Measurements from ENCODE around the gene GIPC2.
"Not testable (repeated sequence)": the region's sequence is repeated elsewhere in the genome, so short reads cannot be mapped to it uniquely, and the experiment has no call there.

GIPC2 gene

DNA sequence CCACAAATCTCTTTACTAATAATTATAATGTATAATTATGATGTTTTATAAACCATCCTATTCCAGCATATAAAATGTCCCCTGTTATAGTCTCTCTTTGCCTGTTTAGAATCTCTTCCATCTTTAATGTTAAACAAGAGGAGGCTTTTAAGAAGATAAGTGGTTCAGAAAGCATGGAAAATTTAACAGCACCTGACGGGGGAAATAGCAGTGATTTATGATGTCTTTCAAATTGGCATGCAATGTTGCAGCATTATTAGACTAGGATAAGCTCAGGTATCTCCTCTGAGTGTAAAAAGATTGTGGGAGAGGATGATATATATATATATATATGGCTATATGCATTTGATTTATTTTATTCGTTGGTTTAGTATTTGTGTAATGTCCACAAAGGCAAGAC lies 24.4 kb downstream of the GIPC2 start:
- DNase-seq = no peak

DNA sequence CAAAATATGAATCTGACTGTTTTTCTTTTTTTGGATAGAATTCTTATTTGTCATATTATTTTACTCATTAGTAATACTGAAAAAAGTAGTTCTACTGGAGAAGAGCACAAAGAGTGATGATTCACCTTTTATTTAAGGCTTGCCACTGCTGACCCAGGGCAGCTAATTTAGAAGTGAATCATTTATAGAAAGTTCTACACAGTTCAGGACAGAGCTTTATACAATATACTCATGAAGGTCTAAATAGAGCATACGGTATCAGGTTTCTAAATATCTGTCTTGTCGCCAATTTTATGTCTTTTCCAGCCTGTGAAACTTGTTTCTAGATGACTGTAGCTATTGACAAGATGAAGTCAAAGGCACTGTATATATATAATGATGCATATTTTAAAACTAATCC lies 25.0 kb downstream of the GIPC2 start:
- DNase-seq = no peak

DNA sequence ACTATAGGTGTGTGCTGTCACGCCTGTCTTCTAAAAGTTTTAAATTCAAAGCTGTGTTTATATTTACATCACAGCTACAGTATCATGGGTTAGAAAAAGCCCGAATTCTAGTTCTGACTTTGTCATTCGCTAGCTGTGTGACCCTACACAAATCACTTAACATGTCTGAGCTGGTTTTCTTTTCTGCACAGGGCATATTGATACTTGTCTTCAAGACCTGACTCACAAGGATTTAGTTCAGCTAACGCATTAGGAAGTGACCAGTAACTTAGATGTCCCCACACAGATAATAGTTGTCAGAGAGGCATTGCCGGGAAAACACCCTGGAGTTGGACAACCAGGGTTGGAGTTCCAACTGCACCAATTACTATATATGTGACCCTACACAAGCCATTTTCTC lies 25.9 kb downstream of the GIPC2 start:
- DNase-seq = no peak

DNA sequence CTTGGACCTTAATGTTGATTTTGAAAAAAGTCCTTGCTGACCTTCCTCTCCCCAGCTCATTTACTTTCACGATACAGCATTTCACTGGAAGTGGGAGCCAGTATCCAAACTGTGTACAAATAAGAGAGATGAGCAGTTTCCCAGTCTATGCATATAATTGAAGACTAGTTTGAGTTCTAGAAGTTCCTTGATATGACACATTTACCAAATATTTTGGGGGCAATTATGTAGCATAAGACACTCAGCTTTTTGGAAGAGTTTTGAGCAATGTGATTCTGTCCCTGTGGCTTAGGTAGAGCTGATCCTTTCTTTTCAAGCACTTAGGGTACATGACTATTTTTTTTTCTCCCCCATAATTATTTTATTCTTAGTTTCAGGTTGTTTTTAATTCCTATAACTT lies 26.4 kb downstream of the GIPC2 start:
- no peak for DNase-seq

DNA sequence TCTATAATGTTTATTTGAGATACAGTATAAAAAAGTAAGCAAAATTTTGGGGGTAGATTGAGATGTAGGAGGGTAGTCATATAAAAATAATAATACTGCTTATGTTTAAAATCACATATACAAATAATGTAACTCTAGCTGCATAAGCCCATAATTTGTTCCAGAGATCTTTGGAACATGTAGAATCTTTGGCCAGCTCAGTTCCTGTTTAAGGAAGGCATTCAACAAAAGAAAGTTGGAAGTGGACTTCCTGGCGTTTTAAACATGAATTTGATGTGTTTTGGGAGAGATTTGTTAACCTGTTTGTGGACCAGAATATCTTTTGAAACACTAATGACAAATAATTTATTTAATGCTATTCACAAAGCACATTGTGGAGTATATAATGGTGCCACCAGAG lies 27.7 kb downstream of the GIPC2 start:
- DNase-seq = no peak

DNA sequence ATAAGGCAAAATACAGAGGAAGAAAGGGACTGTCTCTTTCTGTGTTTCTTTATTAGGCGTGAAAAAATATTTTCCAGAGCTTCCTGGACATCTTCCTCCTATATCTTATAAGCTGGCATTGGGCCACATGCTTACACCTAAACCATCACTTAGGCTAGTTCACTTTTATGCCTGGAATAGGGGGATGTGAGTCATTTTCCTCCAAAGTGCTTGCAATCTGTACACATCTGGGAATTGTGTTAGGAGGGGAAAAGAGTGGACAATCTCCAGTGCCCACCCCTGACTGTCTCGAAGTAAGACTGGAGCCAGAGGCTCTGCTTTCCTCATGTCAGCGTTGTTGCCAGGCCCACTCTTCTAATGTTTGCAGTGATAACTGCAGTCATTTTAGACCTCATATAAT lies 29.9 kb downstream of the GIPC2 start:
- no peak for DNase-seq

DNA sequence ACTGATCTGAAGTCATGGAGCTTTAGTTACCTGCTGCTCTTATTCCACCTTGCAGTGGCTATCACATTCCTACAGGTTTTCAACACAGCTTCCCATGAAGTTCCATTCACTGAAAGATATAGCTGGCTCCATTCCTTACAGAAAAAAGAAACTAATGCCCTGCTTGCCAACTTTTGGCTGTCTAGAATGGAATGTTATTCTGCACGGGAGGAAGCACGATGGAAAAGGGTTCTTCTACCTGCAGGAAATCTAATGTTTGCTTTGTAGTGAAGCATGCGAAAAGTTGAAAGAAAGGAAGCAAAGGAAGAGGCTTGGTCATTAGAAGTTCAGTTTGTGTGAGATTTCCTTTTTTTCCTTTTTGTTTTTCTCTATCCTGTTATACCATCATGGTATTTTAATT lies 32.6 kb downstream of the GIPC2 start:
- DNase-seq = no peak

DNA sequence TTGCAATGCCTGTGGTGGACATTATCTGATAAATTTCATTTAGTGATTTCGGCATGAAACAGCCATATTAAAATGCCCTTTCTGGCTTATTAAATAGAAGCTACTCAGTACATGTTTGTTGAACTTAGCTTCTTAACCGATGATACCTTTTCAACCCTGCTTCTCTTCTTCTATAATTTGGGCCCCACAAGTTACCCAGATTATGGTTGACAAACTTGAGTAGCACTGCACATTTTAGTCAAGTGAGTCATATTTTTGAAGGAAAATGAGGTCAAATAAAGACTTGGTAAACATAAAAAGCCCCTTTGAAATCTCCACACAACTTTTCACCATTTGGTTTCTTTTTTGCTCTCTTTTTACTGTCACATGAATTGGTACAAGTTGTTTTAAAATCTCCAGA lies 33.8 kb downstream of the GIPC2 start:
- DNase-seq = peak in 1 of 3 donors; percentile 23

DNA sequence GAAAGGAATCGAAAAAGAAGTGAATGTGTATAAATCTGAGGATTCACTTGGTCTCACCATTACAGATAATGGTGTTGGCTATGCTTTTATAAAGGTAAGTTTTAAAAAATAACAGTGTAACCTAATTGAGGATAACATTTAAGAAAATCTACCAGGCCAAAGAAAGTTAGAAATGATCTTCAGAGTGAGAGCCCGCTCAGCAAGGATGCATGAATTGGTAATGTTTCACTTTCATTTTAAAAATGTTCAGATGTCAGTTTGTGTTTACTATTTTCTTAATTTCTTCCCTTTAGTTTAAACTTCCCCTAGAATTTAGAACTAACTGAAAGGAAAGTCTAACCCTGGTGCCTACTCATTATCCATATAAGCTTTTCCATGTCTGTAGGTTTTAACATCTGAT lies 35.0 kb downstream of the GIPC2 start:
- DNase-seq = no peak

DNA sequence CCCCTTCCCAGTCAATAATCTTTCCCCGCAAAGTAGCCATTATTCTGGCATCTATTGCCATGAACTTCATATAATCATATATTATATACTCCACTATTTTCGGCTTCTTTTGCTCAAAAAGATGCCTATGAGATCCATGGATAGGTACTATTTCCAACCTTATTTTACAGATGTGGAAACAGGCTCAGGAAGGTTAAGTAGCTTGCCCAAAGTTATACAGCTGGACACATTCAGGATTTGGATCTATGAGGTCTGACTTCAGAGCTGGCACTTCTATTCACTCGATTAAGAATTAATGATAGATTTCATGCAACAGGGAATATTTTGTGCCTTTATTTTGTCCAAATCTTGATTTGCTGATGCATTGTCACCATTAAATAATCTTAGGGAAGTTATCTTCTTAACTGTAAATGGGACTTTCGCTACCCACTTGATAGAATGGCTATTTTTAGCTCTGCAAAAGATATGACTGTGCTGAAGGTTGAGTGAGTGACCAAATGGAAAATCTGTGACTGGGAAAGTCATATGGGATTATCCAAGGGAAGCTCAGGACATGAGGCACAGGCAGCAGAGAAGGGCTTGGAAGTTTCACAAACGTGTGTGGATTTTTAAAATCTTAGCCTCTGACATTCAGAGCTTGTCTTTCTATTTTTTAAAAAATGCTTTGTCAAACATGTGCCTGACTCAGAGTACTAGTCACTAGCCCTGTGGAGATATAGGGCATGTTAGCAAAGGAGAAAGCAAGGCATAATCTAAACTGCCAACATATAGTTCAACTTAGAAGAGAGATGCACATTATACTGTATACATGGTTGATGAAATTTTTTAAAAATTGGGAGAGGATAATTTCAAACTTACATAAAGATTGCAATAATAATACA lies 36.5 kb downstream of the GIPC2 start:
- peak; percentile 27 to 54 (median 35) for DNase-seq

DNA sequence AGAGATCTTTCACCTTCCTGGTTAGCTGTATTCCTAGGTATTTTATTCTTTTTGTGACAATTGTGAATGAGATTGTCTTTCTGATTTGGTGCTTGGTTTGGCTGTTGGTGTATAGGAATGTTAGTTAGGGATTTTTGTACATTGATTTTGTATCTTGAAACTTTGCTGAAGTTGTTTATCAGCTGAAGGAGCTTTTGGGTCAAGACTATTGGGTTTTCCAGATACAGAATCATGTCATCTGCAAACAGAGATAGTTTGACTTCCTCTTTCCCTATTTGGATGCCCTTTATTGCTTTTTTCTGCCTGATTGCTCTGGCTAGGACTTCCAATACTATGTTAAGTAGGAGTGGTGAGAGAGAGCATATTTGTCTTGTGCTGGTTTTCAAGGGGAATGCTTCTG lies 38.9 kb downstream of the GIPC2 start:
- DNase-seq = not testable (repeated sequence)

DNA sequence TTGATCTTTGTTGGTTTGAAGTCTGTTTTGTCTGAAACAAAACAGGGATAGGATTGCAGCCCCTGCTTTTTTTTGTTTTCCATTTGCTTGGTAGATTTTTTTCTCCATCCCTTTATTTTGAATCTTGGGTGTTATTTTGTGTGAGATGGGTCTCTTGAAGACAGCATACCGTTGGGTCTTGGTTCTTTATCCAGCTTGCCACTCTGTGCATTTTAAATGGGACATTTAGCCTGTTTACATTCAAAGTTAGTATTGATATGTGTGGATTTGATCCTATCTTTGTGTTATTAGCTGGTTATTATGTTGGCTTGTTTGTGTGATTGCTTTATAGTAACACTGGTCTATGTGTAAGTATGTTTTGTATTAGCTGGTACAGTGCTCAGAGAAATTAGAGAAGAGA lies 40.9 kb downstream of the GIPC2 start:
- no peak for DNase-seq

DNA sequence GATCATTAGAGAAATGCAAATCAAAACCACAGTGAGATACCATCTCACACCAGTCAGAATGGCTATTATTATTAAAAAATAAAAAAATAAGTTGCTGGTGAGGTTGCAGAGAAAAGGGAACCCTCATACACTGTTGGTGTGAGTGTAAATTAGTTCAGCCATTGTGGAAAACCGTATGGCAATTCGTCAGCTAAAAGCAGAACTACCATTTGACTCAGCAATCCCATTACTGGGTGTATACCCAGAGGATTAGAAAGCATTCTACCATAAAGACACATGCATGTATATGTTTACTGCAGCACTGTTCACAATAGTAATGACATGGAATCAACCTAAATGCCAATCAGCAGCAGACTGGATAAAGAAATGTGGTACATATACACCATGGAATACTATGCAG lies 42.2 kb downstream of the GIPC2 start:
- peak in 1 of 3 donors; percentile 6 for DNase-seq

DNA sequence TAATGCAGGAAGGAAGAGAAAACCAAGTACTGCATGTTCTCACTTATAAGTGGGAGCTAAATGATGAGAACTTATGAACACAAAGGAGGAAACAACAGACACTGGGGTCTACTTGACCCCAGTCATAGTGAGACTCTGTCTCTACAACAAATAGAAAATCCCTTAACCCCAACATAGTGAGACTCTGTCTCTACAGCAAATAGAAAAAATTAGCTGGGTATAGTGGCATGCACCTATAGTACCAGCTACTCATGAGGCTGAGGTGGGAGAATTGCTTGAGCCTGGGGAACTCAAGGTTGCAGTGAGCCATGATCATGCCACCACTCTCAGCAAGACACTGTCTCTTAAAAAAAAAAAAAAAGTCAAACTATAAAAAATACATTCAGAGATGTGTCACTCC lies 42.7 kb downstream of the GIPC2 start:
- no peak for DNase-seq

DNA sequence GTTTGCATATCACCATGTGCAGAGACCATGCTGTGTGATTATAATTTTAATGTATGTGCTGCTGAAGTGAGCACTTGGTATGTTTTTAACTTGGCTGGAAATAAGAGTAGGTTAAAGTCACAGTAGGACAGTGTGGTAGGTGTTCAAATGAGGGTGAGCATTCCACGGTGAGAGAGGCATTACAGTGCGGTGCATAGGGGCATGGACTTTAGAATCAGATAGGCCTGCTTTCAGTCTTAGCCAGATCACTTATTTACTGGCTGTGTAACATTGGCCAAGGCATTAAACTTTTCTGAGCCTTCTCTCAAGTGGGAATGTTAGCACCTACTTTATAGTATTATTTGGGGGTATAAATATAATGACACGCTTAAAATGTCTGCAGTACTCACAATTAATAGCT lies 43.2 kb downstream of the GIPC2 start:
- no peak for DNase-seq

DNA sequence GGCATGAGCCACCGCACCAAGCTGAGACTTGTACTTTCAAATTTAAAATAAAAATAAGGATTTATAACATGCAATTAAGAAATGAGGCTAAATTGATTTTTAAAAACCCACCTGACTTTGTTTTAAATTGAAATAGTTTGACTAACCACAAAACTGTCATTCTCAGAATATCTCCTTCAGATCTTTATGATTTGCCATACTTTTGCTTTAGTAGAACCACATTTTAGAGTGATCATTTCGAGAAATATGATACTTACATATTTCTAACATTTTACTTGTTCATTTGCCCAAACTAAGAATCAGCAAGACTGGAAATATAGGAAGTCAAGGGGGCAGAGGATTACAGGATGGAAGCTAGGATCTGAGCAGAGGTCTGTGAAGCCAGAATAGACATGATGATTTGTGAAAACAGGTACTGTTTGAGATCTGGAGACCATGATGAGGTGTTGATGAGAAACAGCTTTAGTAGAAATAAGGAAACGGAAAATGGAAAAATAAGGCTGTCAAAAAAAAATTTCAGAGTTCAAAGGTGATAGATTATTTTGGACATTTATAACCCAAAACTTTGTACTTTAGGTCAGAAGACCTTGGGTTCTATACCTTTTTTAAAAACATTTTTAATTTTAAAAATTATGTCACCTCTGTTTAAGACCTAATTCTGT lies 44.8 kb downstream of the GIPC2 start:
- DNase-seq = no peak

DNA sequence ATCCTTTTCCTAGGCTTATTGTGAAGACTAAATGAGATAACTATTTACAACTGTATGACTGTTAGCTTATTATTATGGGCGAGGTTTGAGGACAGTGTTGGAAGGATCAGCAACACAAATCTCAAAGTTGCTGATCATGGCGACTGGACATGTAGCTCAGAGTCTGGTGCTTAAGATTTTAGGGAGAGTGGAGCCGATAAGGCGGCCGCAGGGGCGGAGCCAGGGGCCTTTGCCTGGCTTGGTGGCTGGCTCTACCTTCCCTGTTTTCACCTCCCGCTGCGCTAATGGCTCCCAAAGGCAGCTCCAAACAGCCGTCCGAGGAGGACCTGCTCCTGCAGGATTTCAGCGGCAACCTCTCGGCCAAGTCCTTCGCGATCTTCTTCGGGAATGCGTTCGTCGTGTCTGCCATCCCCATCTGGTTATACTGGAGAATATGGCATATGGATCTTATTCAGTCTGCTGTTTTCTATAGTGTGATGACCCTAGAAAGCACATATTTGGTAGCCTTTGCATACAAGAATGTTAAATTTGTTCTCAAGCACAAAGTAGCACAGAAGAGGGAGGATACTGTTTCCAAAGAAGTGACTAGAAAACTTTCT lies 45.5 kb downstream of the GIPC2 start:
- no peak for DNase-seq

DNA sequence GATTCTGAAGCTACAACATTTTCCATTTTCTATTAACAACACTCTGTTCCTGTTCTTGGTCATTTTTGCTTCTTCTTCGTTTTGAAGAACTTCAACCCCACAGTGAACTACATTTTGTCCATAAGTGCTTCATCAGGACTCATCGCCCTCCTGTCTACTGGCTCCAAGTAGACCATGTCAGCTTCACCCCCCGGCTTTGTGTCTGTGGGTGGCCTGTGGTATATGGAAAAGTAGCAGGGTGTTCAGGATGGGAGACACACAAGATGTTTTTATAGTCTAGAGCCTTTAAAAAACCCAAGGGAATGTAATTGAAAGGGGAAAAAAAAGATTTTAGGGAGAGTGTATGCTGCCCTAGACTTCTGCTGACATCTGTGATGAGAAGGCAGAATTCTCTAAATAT lies 46.1 kb downstream of the GIPC2 start:
- DNase-seq = no peak

DNA sequence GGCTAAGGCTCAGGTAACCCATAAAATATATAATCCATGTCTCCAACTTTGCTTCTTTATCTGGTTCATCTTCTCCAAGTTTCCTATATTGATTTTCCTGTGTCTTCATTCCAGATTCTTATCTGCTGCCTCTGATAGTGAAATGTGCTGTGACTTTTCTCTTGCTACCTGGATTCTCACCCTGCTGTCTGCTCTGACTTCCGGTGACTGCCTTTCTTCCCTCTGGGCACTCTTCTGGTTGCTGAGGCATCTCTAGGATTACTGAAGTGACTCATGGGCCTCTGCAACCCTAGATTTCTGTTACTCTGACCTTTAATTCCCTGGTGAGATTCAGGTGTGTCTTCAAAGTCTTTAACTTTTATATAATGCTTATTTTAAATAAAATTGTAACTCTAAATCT lies 46.9 kb downstream of the GIPC2 start:
- DNase-seq = no peak

DNA sequence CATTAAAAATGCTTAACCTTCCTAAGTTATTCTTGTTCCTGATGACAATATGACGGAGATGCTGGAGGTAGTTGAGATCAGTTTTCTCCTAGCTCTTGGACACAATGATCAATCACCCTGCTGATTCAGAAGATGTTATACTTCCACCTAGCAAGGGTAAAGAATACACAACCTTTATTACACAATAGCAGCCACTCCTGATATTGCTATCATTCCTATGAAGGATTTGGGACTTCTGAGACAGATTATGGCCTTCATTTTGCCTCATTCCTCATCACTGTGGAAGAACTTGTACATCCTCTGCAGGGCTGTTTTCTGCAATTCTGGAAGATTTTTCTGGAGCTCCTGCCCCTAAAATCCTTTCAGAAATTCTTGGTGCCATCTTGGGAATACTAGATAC lies 47.8 kb downstream of the GIPC2 start:
- no peak for DNase-seq

DNA sequence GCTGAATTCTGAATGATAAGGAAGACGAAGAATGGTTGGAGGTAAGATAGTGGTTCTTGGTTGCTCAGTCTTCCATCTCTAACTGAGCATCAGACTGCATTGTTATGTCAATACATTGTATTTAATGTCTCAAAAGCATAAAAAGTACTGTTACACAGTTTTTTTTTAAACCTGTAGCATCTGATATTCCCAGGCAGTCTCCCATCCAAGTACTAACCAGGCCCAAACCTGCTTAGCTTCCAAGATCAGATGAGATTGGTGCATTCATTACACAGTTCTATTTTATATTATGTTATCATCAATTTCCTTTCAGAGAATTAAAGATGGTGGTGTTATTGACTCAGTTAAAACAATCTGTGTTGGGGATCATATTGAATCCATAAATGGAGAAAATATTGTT lies 48.9 kb downstream of the GIPC2 start:
- DNase-seq = no peak

DNA sequence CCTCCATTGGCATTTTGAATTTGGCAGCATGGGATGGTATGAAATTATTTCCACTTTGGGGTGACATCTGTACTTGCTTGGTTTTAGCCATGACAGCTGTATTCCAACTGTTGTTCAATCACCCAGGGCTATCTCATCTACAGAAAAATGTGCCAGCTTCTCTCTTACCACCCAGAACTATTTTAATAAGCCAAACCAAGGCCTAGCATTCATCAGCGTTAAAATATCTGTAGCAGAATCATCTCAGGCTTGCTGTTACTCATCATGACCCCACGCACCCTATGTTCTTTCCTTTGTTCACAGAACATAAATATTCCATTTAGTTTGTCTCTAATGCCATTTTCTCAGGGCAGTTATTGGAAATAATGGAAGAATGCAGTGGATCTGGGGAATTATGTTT lies 49.8 kb downstream of the GIPC2 start:
- DNase-seq = no peak

DNA sequence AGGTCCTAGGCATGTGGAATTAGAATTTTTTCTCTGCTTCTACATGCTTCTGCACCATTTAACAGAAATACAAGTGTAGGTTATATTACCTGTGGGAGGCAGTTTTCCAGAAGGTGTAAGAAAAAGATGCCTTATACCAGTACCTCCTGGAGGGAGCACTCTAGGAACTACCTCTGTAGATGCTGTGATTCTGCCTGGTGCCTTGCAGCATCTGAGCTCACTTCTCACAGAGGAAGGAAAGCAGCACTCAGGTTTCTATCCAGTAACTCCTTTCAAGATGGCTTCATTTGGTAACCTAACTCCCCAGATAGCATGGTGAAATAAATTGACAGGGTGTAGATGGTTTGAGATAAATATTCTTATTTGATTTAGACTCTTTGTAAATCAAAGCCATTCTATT lies 50.3 kb downstream of the GIPC2 start:
- DNase-seq = no peak

DNA sequence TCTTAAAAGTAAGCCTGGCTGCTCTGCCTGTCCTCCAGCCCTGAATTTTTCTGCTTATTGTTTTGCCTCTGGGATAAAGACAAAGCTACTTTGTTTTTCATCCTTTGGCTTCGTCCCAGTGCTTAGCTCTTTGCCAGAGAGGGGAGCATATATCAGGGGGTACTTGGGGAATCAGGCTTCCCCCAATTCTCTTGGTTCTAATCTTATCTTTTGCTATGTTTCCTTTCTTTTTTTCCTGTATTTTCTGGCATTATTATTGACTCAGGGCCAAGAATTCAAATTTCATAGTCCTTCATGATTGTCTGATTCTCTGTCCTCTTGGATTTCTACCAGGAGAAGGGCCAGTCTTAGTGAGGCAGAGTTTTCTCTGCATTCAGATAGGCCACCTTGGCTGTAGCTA lies 51.2 kb downstream of the GIPC2 start:
- no peak for DNase-seq
